ENCODE data around the gene TMEM88.

Gene TMEM88

GRCh38 chr17:7843536-7844291 is 11.2 kb upstream of the TMEM88 start:
- no peak for TF ChIP-seq CTCF (IDR thresholded peaks at IDR 0.05)

- TF ChIP-seq CTCF (IDR thresholded peaks at IDR 0.05): no peak
Measured at GRCh38 chr17:7844292-7845154, 10.3 kb upstream of the TMEM88 start.

GRCh38 chr17:7845359-7846062 is 9.4 kb upstream of the TMEM88 start:
- TF ChIP-seq CTCF (IDR thresholded peaks at IDR 0.05): no peak

- TF ChIP-seq CTCF (IDR thresholded peaks at IDR 0.05): no peak
Measured at GRCh38 chr17:7846063-7846735, 8.7 kb upstream of the TMEM88 start.

GRCh38 chr17:7846765-7847661 is 7.9 kb upstream of the TMEM88 start:
- no peak for TF ChIP-seq CTCF (IDR thresholded peaks at IDR 0.05)

GRCh38 chr17:7848131-7848579 is 6.7 kb upstream of the TMEM88 start:
- no peak for TF ChIP-seq CTCF (IDR thresholded peaks at IDR 0.05)
